Activated CD8-positive, alpha-beta memory T cell treated with anti-CD3 and anti-CD28 coated beads for 24 hours (primary cell): ENCODE data around the gene MAK.
"Not testable (repeated sequence)": the region's sequence is repeated elsewhere in the genome, so short reads cannot be mapped to it uniquely, and the experiment has no call there.

Experiments
- DNase-seq: peaks from one replicate; pipeline ENCODE4 v3.0.0-alpha.2; 2020

MAK gene

DNA sequence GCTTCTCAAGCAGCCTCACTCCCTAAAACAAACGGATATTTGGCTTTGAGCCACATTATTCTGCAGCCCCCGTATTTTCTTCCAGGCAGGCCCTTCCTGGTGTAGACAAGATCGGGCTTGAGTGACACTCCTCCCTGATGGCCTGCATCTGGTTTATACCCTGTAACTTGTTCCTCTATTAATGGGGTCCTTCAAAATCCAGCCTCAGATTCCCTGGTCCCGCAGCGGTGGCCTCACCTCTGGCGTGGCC is 115.8 kb downstream of the MAK start:
- DNase-seq = no peak

DNA sequence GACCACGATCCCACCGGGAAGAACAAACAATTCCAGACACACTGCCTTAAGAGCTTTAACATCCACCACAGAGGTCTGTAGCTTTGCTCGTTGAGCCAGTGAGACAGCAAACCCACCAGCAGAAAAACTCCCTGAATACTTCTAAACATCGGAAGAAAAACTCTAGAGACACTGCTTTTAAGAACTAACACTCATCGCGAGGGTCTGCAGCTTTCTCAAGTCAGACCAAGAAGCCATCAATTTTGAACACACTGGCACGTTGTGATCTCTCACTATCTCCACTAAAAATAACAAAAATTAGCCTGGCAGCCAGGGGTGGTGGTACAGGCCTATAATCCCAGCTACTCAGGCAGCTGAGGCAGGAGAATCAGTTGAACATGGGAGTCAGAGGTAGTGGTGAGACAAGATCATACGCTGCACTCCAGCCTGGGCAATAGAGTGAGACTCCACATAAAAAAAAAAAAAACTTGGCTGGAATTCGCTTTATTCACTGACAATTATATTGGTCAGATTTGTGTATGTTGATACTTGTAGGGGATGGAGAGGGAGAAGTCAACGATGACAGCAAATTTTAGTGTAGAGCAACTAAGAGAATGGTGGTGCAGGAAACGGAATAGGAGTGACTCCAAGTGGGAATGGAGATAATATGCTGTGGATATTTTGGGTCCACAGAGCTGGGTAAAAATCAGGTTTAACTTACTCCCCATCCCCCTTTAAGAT is 116.3 kb downstream of the MAK start:
- no peak for DNase-seq

DNA sequence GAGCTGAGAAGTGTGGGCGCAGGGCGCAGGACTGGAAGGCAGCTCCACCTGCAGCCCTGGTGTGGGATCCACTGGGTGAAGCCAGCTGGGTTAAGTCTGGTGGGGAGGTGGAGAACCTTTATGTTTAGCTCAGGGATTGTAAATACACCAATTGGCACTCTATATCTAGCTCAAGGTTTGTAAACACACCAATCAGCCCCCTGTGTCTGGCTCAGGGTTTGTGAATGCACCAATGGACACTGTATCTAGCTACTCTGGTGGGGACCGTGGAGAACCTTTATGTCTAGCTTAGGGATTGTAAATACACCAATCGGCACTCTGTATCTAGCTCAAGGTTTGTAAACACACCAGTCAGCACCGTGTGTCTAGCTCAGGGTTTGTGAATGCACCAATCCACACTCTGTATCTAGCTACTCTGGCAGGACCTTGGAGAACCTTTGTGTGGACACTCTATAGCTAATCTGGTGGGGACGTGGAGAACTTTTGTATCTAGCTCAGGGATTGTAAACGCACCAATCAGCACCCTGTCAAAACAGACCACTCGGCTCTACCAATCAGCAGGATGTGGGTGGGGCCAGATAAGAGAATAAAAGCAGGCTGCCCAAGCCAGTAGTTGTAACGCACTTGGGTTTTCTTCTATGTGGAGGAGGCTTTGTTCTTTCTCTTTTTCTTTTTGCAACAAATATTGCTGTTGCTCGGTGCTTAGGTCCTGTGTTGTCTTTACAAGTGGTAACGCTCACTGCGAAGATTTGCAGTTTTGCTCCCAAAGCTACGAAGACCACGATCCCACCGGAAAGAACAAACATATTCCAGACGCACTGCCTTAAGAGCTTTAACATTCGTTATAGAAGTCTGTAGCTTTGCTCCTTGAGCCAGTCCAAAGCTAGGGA is 117.1 kb downstream of the MAK start:
- not testable (repeated sequence) for DNase-seq

DNA sequence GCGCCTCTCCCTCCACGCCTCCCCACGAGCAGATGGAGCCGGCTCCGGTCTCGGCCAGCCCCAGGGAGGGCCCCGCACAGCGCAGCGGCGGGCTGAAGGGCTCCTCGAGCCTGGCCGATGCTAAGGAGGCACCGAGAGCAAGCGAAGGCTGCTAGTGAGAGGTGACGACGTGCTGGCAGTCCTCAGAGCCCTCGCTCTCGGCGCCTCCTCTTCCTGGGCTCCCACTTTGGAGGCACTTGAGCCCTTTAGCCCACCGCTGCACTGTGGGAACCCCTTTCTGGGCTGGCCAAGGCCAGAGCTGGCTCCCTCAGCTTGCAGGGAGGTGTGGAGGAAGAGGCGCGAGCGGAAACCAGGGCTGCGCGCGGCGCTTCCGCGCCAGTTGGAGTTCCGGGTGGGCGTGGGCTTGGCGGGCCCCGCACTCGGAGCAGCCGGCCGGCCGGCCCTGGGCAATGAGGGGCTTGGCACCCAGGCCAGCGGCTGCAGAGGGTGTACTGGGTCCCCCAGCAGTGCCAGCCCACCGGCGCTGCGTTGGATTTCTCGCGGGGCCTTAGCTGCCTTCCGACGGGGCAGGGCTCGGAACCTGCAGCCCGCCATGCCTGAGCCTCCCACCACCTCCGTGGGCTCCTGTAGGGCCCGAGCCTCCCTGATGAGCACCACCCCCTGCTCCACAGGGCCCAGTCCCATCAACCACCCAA is 117.9 kb downstream of the MAK start:
- DNase-seq = peak; percentile 85

DNA sequence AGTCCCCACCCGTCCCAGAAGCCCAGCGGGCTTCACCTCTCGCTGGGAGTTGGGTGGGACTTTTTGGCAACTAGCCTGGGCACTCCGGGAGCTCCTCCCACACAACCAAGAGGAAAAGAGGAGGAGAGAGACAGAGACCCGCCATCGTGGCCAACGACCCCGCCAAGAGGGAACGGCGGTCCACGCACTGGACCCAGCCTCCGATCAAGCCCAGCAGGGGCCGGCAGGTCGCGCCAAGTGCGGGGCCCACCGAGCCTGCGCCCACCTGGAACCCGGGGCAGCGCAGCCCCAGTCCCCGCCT is 118.4 kb downstream of the MAK start:
- no peak for DNase-seq

DNA sequence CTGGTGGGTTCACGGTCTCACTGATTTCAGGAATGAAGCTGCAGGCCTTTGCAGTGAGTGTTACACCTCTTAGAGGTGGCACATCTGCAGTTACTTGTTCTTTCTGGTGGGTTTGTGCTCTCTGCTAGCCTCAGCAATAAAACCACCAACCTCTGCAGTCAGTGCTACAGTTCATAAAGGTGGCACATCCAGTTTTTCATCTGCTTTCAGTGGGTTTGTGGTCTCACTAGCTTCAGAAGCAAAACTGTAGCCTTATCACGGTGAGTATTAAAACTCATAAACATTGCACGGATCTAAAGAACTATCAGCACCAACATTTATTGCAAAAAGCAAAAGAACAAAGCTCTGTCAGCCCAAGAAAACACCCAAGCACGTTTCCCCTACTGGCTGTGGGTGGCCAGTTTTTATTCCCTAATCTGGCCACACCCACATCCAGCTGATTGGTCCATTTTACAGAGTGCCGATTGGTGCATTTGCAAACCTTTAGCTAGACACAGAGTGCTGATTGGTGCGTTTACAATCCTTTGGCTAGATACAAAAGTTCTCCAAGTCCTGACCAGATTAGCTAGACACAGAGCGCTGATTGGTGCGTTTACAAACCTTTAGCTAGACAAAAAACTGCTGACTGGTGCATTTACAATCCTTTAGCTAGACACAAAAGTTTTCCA is 118.9 kb downstream of the MAK start:
- peak; percentile 74 for DNase-seq

DNA sequence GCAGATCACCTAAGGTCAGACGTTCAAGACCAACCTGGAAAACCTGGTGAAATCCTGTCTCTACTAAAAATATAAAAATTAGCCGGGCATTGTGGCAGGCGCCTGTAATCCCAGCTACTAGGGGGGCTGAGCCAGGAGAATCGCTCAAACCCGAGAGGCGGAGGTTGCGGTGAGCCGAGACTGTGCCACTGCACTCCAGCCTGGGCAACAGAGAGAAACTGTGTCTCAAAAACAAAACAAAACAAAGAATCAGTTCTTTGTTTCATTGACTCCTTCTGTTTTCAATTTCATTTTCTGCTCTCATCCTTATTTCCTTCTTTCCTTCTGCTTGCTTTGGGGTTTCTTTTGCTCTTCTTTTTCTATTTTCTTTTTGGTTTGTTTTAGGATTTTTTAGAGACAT is 124.4 kb downstream of the MAK start:
- no peak for DNase-seq
